ENCODE measurements around the gene NCR1. TPM values are rescaled to one million over a fixed set of nuclear protein-coding genes. Genes with fewer than 3 reads are reported as not detected.
"Not testable (repeated sequence)": the region's sequence is repeated elsewhere in the genome, so short reads cannot be mapped to it uniquely, and the experiment has no call there.

Gene NCR1
- total and polyA plus RNA-seq, 2 donors = 0.46 to 0.52 TPM

DNA sequence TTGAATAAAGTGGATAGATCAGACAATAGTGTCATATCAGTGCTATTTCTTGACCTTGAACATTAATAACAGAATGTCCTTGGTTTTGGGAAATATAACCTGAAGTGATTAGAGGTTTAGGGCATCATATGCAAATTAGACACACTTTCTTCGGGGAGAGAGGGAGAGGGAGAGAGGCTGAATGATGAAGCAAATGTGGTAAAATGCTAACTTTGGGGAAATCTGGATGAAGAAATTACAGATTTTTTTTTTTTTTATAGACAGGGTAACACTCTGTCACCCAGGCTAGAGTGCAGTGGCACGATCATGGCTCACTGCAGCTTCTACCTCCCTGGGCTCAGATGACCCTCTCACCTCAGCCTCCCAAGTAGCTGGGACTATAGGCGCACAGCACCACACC is 3.9 kb upstream of the NCR1 start:
- Histone ChIP-seq H3K27ac (ENCODE audit: low read depth in 1 of 2, low read length in 1 of 2) (no peak overlapping the region), H3K4me1 (ENCODE audit: control insufficient read depth in 2 of 2, insufficient read depth in 2 of 2, low read length in 2 of 2) (no peaks in the 10 kb centered on the region), H3K36me3 (ENCODE audit: control insufficient read depth in 2 of 2, insufficient read depth in 2 of 2, low read length in 1 of 2) (no peaks in the 10 kb centered on the region), H3K4me3 (ENCODE audit: low read length in 2 of 2) (no peak overlapping the region), H3K27me3 (ENCODE audit: control insufficient read depth in 2 of 2, insufficient read depth in 1 of 2, low read length in 1 of 2) (peaks cover 0 to 2% of the 10 kb centered on the region in 2 donors), H3K9me3 (ENCODE audit: control insufficient read depth in 2 of 2, insufficient read depth in 1 of 2, low read length in 1 of 2) (no peaks in the 10 kb centered on the region)
- DNase-seq (ENCODE audit: low read depth in 6 of 9, low spot score in 9 of 9) = no peak
- WGBS = 96% methylated on average over 3 of the region's 3 CpGs

DNA sequence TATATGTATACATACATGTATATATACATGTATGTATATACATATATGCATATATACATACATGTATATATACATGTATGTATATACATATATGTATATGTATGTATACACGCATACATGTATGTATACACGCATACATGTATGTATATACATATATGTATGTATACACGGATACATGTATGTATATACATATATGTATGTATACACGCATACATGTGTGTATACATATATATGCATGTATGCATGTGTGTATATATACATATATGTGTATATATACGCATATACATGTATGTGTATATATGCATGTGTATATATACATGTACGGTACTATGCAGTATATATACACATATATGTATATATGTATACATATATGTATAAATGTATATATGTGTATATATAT is 2.6 kb upstream of the NCR1 start:
- WGBS = 97% methylated on average over 6 of the region's 6 CpGs
- Histone ChIP-seq H3K4me1 (ENCODE audit: control insufficient read depth in 2 of 2, insufficient read depth in 2 of 2, low read length in 2 of 2) (no peaks in the 10 kb centered on the region), H3K4me3 (ENCODE audit: low read length in 2 of 2) (no peak overlapping the region), H3K36me3 (ENCODE audit: control insufficient read depth in 2 of 2, insufficient read depth in 2 of 2, low read length in 1 of 2) (no peaks in the 10 kb centered on the region), H3K27me3 (ENCODE audit: control insufficient read depth in 2 of 2, insufficient read depth in 1 of 2, low read length in 1 of 2) (peaks cover 0 to 2% of the 10 kb centered on the region in 2 donors), H3K27ac (ENCODE audit: low read depth in 1 of 2, low read length in 1 of 2) (no peak overlapping the region), H3K9me3 (ENCODE audit: control insufficient read depth in 2 of 2, insufficient read depth in 1 of 2, low read length in 1 of 2) (no peaks in the 10 kb centered on the region)
- DNase-seq (ENCODE audit: low read depth in 6 of 9, low spot score in 9 of 9) = no peak

GRCh38 chr19:54904261-54904660 is 1.7 kb upstream of the NCR1 start:
- WGBS = 95% methylated on average over 4 of the region's 4 CpGs
- H3K4me3 ChIP-seq (ENCODE audit: low read length in 2 of 2); H3K4me1 ChIP-seq (ENCODE audit: control insufficient read depth in 2 of 2, insufficient read depth in 2 of 2, low read length in 2 of 2); H3K27ac ChIP-seq (ENCODE audit: low read depth in 1 of 2, low read length in 1 of 2); H3K9me3 ChIP-seq (ENCODE audit: control insufficient read depth in 2 of 2, insufficient read depth in 1 of 2, low read length in 1 of 2); H3K36me3 ChIP-seq (ENCODE audit: control insufficient read depth in 2 of 2, insufficient read depth in 2 of 2, low read length in 1 of 2); H3K27me3 ChIP-seq (ENCODE audit: control insufficient read depth in 2 of 2, insufficient read depth in 1 of 2, low read length in 1 of 2); DNase-seq (ENCODE audit: low read depth in 6 of 9, low spot score in 9 of 9): not testable (repeated sequence)

- Histone ChIP-seq H3K36me3 (ENCODE audit: control insufficient read depth in 2 of 2, insufficient read depth in 2 of 2, low read length in 1 of 2) (no peaks in the 10 kb centered on the region), H3K27ac (ENCODE audit: low read depth in 1 of 2, low read length in 1 of 2) (peak overlapping the region in 1 of 2 donors; percentile 31), H3K27me3 (ENCODE audit: control insufficient read depth in 2 of 2, insufficient read depth in 1 of 2, low read length in 1 of 2) (peaks cover 0 to 2% of the 10 kb centered on the region in 2 donors), H3K4me1 (ENCODE audit: control insufficient read depth in 2 of 2, insufficient read depth in 2 of 2, low read length in 2 of 2) (no peaks in the 10 kb centered on the region), H3K9me3 (ENCODE audit: control insufficient read depth in 2 of 2, insufficient read depth in 1 of 2, low read length in 1 of 2) (no peaks in the 10 kb centered on the region), H3K4me3 (ENCODE audit: low read length in 2 of 2) (no peak overlapping the region)
- no peak for DNase-seq (ENCODE audit: low read depth in 6 of 9, low spot score in 9 of 9)
- 25% methylated on average over 5 of the region's 5 CpGs for WGBS
These were observed 536 bp upstream of the NCR1 start for GRCh38 chr19:54905421-54905802.

GRCh38 chr19:54906819-54907218 is 871 bp downstream of the NCR1 start:
- no peak overlapping the region for H3K4me3 ChIP-seq (ENCODE audit: low read length in 2 of 2)
- peaks cover 0 to 2% of the 10 kb centered on the region in 2 donors for H3K27me3 ChIP-seq (ENCODE audit: control insufficient read depth in 2 of 2, insufficient read depth in 1 of 2, low read length in 1 of 2)
- no peaks in the 10 kb centered on the region for H3K4me1 ChIP-seq (ENCODE audit: control insufficient read depth in 2 of 2, insufficient read depth in 2 of 2, low read length in 2 of 2)
- 95% methylated on average over 7 of the region's 7 CpGs for WGBS
- no peaks in the 10 kb centered on the region for H3K9me3 ChIP-seq (ENCODE audit: control insufficient read depth in 2 of 2, insufficient read depth in 1 of 2, low read length in 1 of 2)
- no peak overlapping the region for H3K27ac ChIP-seq (ENCODE audit: low read depth in 1 of 2, low read length in 1 of 2)
- H3K36me3 ChIP-seq (ENCODE audit: control insufficient read depth in 2 of 2, insufficient read depth in 2 of 2, low read length in 1 of 2) = no peaks in the 10 kb centered on the region
- DNase-seq (ENCODE audit: low read depth in 6 of 9, low spot score in 9 of 9) = no peak

DNA sequence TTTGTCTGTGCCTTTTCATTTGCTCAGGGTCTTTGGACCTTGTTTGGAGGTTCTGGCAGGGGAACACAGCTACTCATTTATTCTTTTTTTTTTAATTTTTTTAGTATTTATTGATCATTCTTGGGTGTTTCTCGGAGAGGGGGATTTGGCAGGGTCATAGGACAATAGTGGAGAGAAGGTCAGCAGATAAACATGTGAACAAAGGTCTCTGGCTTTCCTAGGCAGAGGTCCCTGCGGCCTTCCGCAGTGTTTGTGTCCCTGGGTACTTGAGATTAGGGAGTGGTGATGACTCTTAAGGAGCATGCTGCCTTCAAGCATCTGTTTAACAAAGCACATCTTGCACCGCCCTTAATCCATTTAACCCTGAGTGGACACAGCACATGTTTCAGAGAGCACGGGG is 2.0 kb downstream of the NCR1 start:
- H3K27ac ChIP-seq (ENCODE audit: low read depth in 1 of 2, low read length in 1 of 2); H3K36me3 ChIP-seq (ENCODE audit: control insufficient read depth in 2 of 2, insufficient read depth in 2 of 2, low read length in 1 of 2); H3K27me3 ChIP-seq (ENCODE audit: control insufficient read depth in 2 of 2, insufficient read depth in 1 of 2, low read length in 1 of 2); DNase-seq (ENCODE audit: low read depth in 6 of 9, low spot score in 9 of 9); H3K9me3 ChIP-seq (ENCODE audit: control insufficient read depth in 2 of 2, insufficient read depth in 1 of 2, low read length in 1 of 2); H3K4me1 ChIP-seq (ENCODE audit: control insufficient read depth in 2 of 2, insufficient read depth in 2 of 2, low read length in 2 of 2); H3K4me3 ChIP-seq (ENCODE audit: low read length in 2 of 2): not testable (repeated sequence)
- 96% methylated on average over 4 of the region's 5 CpGs for WGBS

DNA sequence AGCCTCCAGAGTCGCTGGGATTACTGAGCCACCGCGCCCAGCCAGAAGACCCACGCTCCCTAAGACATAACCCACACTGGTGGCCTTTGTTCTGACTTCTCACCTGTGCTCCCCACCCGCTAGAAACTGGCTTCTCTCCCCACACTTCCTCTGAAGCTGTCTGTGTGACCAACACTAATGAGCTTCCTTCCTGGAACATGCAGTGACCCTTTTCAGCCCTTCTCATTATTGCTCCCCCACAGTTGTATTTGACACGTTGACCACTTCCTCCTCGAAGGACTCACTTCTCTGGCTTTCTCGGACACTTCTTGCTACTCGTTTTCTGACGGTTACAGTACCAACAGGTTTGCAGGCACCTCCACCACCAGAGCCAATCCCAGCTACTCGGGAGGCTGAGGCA is 10.9 kb downstream of the NCR1 start:
- Histone ChIP-seq H3K9me3 (ENCODE audit: control insufficient read depth in 2 of 2, insufficient read depth in 1 of 2, low read length in 1 of 2) (no peaks in the 10 kb centered on the region), H3K4me1 (ENCODE audit: control insufficient read depth in 2 of 2, insufficient read depth in 2 of 2, low read length in 2 of 2) (no peaks in the 10 kb centered on the region), H3K36me3 (ENCODE audit: control insufficient read depth in 2 of 2, insufficient read depth in 2 of 2, low read length in 1 of 2) (no peaks in the 10 kb centered on the region), H3K27me3 (ENCODE audit: control insufficient read depth in 2 of 2, insufficient read depth in 1 of 2, low read length in 1 of 2) (no peaks in the 10 kb centered on the region), H3K27ac (ENCODE audit: low read depth in 1 of 2, low read length in 1 of 2) (no peak overlapping the region), H3K4me3 (ENCODE audit: low read length in 2 of 2) (no peak overlapping the region)
- DNase-seq (ENCODE audit: low read depth in 6 of 9, low spot score in 9 of 9) = no peak
- WGBS = 63% methylated on average over 11 of the region's 11 CpGs

GRCh38 chr19:54918499-54918898 is 12.6 kb downstream of the NCR1 start:
- Histone ChIP-seq H3K27ac (ENCODE audit: low read depth in 1 of 2, low read length in 1 of 2) (no peak overlapping the region), H3K9me3 (ENCODE audit: control insufficient read depth in 2 of 2, insufficient read depth in 1 of 2, low read length in 1 of 2) (no peaks in the 10 kb centered on the region), H3K27me3 (ENCODE audit: control insufficient read depth in 2 of 2, insufficient read depth in 1 of 2, low read length in 1 of 2) (no peaks in the 10 kb centered on the region), H3K36me3 (ENCODE audit: control insufficient read depth in 2 of 2, insufficient read depth in 2 of 2, low read length in 1 of 2) (no peaks in the 10 kb centered on the region), H3K4me3 (ENCODE audit: low read length in 2 of 2) (no peak overlapping the region), H3K4me1 (ENCODE audit: control insufficient read depth in 2 of 2, insufficient read depth in 2 of 2, low read length in 2 of 2) (no peaks in the 10 kb centered on the region)
- no peak for DNase-seq (ENCODE audit: low read depth in 6 of 9, low spot score in 9 of 9)
- WGBS = 95% methylated on average over 9 of the region's 9 CpGs

DNA sequence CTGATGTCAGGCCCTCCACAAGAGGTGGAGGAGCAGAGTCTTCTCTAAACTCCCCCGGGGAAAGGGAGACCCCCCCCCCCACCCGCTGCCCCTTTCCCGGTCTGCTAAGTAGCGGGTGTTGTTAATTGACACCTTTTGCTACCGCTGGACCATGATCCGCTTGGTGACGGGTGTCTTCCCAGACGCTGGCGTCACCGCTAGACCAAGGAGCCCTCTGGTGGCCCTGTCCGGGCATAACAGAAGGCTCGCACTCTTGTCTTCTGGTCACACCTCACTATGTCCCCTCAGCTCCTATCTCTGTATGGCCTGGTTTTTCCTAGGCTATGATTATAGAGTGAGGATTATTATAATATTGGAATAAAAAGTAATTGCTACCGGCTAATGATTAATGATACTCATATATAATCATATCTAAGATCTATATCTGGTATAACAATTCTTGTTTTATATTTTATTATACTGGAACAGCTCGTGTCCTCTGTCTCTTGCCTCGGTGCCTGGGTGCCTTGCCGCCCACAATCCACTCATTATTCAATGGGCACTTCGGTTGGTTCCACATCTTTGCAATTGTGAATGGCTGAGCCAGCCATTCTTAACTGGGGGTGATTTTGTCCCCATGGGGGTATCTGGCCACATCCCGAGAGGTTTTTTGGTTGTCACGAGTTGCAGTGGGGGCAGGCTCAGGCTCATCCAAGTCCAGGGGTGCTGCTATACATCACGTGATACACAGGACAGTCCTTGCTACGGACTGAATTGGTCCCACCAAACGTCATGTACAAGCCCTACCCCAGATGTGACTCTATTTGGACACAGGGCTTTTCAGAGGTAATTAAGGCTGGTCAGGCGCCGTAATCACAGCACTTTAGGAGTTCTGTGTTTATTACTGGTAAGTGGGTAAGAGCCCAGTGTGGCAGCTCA is 14.0 kb downstream of the NCR1 start:
- H3K9me3 ChIP-seq (ENCODE audit: control insufficient read depth in 2 of 2, insufficient read depth in 1 of 2, low read length in 1 of 2); DNase-seq (ENCODE audit: low read depth in 6 of 9, low spot score in 9 of 9); H3K4me1 ChIP-seq (ENCODE audit: control insufficient read depth in 2 of 2, insufficient read depth in 2 of 2, low read length in 2 of 2); H3K27ac ChIP-seq (ENCODE audit: low read depth in 1 of 2, low read length in 1 of 2); H3K36me3 ChIP-seq (ENCODE audit: control insufficient read depth in 2 of 2, insufficient read depth in 2 of 2, low read length in 1 of 2); H3K4me3 ChIP-seq (ENCODE audit: low read length in 2 of 2); H3K27me3 ChIP-seq (ENCODE audit: control insufficient read depth in 2 of 2, insufficient read depth in 1 of 2, low read length in 1 of 2): not testable (repeated sequence)
- 49% methylated on average over 22 of the region's 24 CpGs for WGBS

Measured in thymus (tissue), 11 donors.